NCI-H345 treated with DMSO at 0.1 percent for 48 hours (cell line): ENCODE data around the gene LARP1.

ENCODE experiments used
- DNase-seq: peaks from one replicate; lab custom pipeline; 2025; ENCODE audit not compliant: unreplicated experiment; lab: John Stamatoyannopoulos, UW

LARP1 gene

GRCh38 chr5:154850255-154851062, 95.3 kb downstream of the LARP1 start, which contains the start of gene FAXDC2:
FAXDC2 (minus strand) TSS chr5:154850603; CDS start chr5:154838178, 12,425 bp downstream.
- DNase-seq = no peak

DNA sequence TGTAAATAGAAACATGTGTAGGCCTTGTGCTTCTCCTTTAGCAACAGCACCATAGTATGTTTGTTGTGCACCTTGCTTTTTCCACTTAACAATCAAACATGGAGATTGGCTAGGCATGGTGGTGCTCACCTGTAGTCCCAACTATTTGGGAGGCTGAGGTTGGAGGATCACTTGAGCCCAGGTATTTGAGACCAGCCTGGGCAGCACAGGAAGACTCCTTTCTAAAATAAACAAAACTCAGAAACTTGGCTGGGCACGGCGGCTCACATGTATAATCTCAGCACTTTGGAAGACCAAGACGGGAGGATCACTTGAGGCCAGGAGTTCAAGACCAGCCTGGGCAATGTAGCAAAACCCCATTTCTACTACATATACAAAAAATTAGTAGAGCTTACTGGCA, 96.2 kb downstream of the LARP1 start:
- DNase-seq = no peak

GRCh38 chr5:154857530-154858296, 102.5 kb downstream of the LARP1 start:
- peak; percentile 96 for DNase-seq

DNA sequence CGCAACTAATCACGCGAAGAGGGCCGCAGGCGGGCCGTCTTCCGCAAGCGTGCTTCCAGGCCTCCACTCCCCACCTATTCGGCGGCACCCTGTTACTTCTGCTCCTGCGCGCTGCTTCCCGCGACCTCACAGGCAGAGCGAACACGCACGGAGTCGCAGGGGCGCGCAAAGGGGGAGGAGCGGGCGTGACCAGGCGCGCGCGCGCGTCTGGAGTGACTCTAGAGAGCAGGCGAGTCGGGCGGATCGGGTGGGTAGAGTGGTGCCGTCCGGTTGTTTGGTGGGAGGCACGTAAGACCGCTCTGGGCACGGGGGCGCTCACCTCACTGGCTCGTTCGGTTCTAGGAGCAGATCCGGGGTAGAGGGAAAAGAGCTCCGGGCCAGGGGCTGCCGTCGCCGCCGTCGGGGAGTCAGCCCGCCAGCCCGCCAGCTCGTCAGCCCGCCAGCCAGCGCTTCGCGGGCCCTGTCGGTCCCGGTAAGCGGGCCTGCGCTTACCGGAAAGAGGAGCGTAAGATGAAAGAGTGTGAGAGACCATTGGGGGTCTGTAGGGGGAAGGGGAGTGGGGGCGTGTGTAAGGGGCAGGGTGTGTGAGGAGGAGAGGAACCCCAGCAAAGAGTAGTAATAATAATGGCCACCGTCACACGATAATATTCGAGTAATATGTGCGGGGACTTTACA, 103.3 kb downstream of the LARP1 start, which contains the start of gene CNOT8:
Gene CNOT8, plus strand, starts transcription at position 331 of the 675 bp plus-strand sequence. CDS start 4,652 bp downstream, outside the sequence.
- DNase-seq = peak; percentile 96

DNA sequence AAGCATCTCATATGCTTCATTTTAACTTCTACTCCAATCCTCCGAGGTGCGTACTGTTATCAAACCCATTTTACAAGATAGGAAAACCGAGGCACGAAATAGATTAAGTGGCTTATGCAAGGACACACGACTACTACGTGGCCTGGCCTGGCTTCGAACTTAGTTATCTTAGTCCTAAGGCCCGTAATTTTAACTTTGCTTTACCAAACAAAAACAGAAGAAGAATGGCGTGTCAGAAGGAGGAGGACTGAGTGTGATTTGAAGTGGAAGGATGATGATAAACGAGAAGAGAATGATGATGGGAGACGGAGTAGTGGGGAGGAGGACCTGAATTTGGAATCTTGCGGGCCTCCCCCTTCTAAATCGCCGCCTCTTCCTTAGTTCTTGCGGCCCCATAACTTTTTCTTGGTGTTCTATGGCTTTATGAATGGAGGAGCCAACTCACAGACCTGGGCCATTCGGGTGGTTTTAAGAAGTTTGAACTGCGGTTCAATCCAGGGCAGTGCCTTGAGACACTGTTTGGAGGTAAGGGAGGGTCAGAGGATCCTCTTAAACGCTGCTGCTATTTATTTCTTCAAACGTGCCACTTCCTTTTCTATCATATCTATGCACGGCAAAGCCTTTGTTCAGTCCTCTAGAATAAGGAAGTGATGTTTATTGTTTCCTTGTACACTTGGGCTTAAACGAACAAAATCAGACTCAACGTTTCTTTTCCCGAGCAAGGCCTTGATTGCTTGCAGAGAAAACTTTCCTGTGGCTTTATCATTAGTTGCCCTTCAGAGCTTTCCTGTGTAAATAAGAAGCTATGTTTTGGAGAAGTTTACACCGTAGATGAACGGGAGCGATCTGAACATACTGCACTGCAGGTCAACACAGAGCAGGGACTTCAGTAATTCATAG, 104.0 kb downstream of the LARP1 start:
- DNase-seq = no peak

DNA sequence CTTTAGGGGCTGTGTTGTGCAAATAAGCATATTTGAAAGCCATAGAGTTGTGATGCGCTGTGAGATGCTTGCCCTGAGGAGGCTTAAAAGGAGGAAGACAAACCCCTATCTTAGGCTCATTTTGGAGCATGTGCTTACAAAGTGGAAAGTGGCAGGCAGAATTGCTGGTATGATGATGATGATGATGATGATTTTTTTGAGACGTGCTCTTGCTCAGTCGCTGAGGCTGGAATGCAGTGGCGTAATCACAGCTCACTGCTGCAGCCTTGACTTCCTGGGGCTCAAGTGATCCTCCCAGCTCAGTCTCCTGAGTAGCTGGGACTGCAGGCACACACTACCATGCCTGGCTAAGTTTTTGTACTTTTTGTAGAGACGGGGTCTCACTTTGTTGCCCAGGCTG, 104.9 kb downstream of the LARP1 start:
- DNase-seq = no peak

DNA sequence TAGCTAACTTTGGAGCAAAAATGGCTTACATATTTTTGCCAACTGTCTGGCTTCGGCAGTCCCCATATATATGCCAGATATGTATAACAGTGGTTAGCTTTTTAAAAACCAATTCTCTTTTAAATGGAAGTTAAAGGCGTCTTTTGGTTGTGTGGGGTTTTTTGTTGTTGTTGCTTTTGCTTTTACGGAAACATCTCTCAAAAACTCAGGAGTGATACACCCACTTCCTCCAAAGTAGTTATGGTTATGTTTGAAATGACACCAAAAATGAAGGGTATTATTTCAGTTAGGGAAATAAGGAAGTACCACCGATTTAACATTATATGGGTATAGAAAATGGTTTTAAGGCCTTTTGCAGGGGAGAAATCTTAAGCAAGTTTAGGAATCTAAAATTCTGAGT, 105.6 kb downstream of the LARP1 start:
- no peak for DNase-seq

DNA sequence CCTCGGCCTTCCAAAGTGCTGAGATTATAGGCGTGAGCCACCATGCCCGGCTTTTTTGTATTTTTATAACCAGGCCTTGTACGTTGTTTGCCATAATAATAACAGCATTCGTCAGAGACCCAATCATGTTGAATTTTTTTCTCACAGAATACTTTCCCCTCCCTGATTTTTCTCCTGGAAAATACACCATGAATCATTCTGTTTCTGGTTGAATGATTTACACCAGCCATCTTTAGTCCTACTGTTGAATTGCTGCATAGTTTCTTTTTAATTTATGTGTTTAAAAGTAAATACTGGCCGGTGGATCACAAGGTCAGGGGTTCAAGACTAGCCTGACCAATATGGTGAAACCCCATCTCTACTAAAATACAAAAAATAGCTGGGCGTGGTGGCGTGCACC, 106.8 kb downstream of the LARP1 start:
- no peak for DNase-seq

GRCh38 chr5:154862766-154863165, 107.6 kb downstream of the LARP1 start:
- no peak for DNase-seq

GRCh38 chr5:154863291-154864080, 108.3 kb downstream of the LARP1 start:
- no peak for DNase-seq

- no peak for DNase-seq
Observed at GRCh38 chr5:154865466-154866184, 110.4 kb downstream of the LARP1 start.

GRCh38 chr5:154866841-154867240, 111.7 kb downstream of the LARP1 start:
- no peak for DNase-seq
